K562 (cell line): ENCODE data around the gene KHSRP. TPM values are rescaled to one million over a fixed set of nuclear protein-coding genes. Genes with fewer than 3 reads are reported as not detected.

ENCODE experiments used
- ATAC-seq: fragments of 200-7000 bp; cut with Tn5 transposase; 3 replicates; pipeline ENCODE4 v1.9.1; 2020; ENCODE audit warnings: moderate library complexity
- BruUV-seq: library from RNA; stranded (reverse); fragments of 400-500 nt; replicated peaks from 2 replicates; lab custom pipeline; 2021; lab: Mats Ljungman, UMichigan
- CTCF ChIA-PET: fragments of 300-600 bp; formaldehyde crosslinking; extraction: SDS; loops from one replicate; lab custom pipeline; 2021; ENCODE audit warnings: low intra/inter-chr PET ratio; lab: Yijun Ruan, JAX
- POLR2A ChIA-PET: fragments of 300-600, 350-650 bp; sonication (Branson Sonifier 250); formaldehyde crosslinking; extraction: SDS; loops from one replicate; lab custom pipeline; 2021; ENCODE audit warnings: antibody characterized with exemption, inconsistent platforms; lab: Yijun Ruan, JAX
- DNase-seq, 4 experiments: peaks; one replicate each; pipeline versions ENCODE4 v3.0.0 to v3.0.0-alpha.2; 2011 to 2018; ENCODE audit warnings: low spot score in 3 of 4, mixed read lengths in 3 of 4; ENCODE audit errors: extremely low read depth in 1 of 4
- FAIRE-seq: peaks from 2 replicates; lab custom pipeline; 2011; peaks lifted over from hg19 to GRCh38; lab: Jason Lieb, UNC
- H2AFZ ChIP-seq: 2 replicates; pipeline ENCODE4 v1.6.0; 2011; ENCODE audit warnings: low read depth, low read length, control low read depth, inconsistent platforms
- H3K27ac ChIP-seq: fragments of 200-600 bp; 3 replicates; pipeline ENCODE4 v1.8.0; 2011; ENCODE audit warnings: low read depth, mild to moderate bottlenecking, control low read depth, inconsistent platforms, low read length, moderate library complexity, mixed read lengths; ENCODE audit errors: extremely low read depth
- H3K27me3 ChIP-seq, 2 experiments: fragments of 300-600 bp in 1 of 2; 2 replicates in 1 of 2; 3 replicates in 1 of 2; pipeline versions ENCODE4 v1.6.0 to v1.8.0; 2011; ENCODE audit warnings: inconsistent platforms in 2 of 2, low read length in 2 of 2, mild to moderate bottlenecking in 1 of 2, mixed read lengths in 1 of 2, moderate library complexity in 1 of 2; ENCODE audit not compliant: control insufficient read depth in 2 of 2, insufficient read depth in 2 of 2
- H3K36me3 ChIP-seq: fragments of 300-600 bp; 3 replicates; pipeline ENCODE4 v1.8.0; 2011; ENCODE audit warnings: mild to moderate bottlenecking, low read length, inconsistent platforms; ENCODE audit not compliant: control insufficient read depth, insufficient read depth
- H3K4me1 ChIP-seq, 2 experiments: fragments of 200-600 bp in 1 of 2; replicated peaks in 1 of 2; 2 replicates in 1 of 2; 3 replicates in 1 of 2; pipeline versions ENCODE4 v1.5.1 to v1.8.0; 2011; ENCODE audit warnings: inconsistent platforms in 2 of 2, low read length in 2 of 2, mild to moderate bottlenecking in 1 of 2, mixed read lengths in 1 of 2, moderate library complexity in 1 of 2; ENCODE audit not compliant: control insufficient read depth in 2 of 2, insufficient read depth in 2 of 2
- H3K4me2 ChIP-seq: 2 replicates; pipeline ENCODE4 v1.6.1; 2011; ENCODE audit warnings: low read length, control low read depth, inconsistent platforms, mixed read lengths; ENCODE audit not compliant: insufficient read depth
- H3K4me3 ChIP-seq: fragments of 200-600 bp; sonication (generic), shearing (Covaris generic); 2 replicates; pipeline ENCODE4 v1.5.1; 2016; ENCODE audit warnings: control low read depth, inconsistent platforms
- H3K79me2 ChIP-seq: fragments of 200-600 bp; 3 replicates; pipeline ENCODE4 v1.8.0; 2011; ENCODE audit warnings: low read length, inconsistent platforms; ENCODE audit not compliant: control insufficient read depth, insufficient read depth
- H3K9ac ChIP-seq, 2 experiments: 2 replicates each; pipeline versions ENCODE4 v1.6.0 to v1.6.1; 2011; ENCODE audit warnings: low read depth in 2 of 2, low read length in 2 of 2, control low read depth in 1 of 2, inconsistent platforms in 1 of 2, mild to moderate bottlenecking in 1 of 2, mixed read lengths in 1 of 2; ENCODE audit not compliant: insufficient read depth in 1 of 2
- H3K9me1 ChIP-seq: one replicate; pipeline ENCODE4 v1.6.0; 2011; ENCODE audit warnings: inconsistent platforms, mild to moderate bottlenecking, low read length, moderate library complexity; ENCODE audit not compliant: control insufficient read depth, insufficient read depth
- H3K9me3 ChIP-seq: replicated peaks from 2 replicates; pipeline ENCODE4 v1.5.1; 2011; ENCODE audit warnings: low read depth, low read length, inconsistent platforms; ENCODE audit not compliant: control insufficient read depth, insufficient read depth
- H4K20me1 ChIP-seq: replicated peaks from 2 replicates; pipeline ENCODE4 v1.6.1; 2011; ENCODE audit warnings: low read length, inconsistent platforms, mixed read lengths; ENCODE audit not compliant: control insufficient read depth, insufficient read depth
- POLR2AphosphoS2 ChIP-seq: IDR thresholded peaks from 2 replicates; pipeline ENCODE4 v1.6.1; 2012; ENCODE audit warnings: low read length, improper control_type of control experiment
- POLR2G ChIP-seq: fragments of 200-400 bp; formaldehyde crosslinking; IDR thresholded peaks from 2 replicates; pipeline ENCODE4 v1.6.1; 2017; ENCODE audit warnings: low read depth, mild to moderate bottlenecking, antibody characterized with exemption, low read length, moderate library complexity
- RBFOX2 ChIP-seq: fragments of 200-400 bp; formaldehyde crosslinking; IDR thresholded peaks from 2 replicates; pipeline ENCODE4 v1.6.1; 2017; ENCODE audit warnings: low read depth, mild to moderate bottlenecking, low read length, moderate library complexity
- ZNF239 ChIP-seq: fragments of 250-450 bp; sonication (Bioruptor Pico); IDR thresholded peaks from 2 replicates; pipeline ENCODE4 v1.4.0; 2020; ENCODE audit warnings: mild to moderate bottlenecking
- WGBS: fragments of 100-300 bp; shearing (Covaris generic); methylation state at CpG from one replicate; pipeline ENCODE4 v1.1.6; 2016; ENCODE audit warnings: low coverage, mixed read lengths; ENCODE audit not compliant: insufficient coverage; ENCODE audit errors: missing lambda C conversion rate; 5-methylcytosine and 5-hydroxymethylcytosine counted together
- in situ Hi-C: fragments of 300-500 bp; cut with MboI; formaldehyde crosslinking; loops from 4 replicates; pipeline ENCODE4 v1.15.0; 2018; ENCODE audit warnings: inconsistent platforms, mixed read lengths
- intact Hi-C: fragments of 100-400 bp; cut with micrococcal nuclease; formaldehyde crosslinking; loops from 2 replicates; pipeline ENCODE4 v1.14.2; 2022
- polyA plus RNA-seq, 8 experiments: library from polyadenylated mRNA; depleted of rRNA in 4 of 8; stranded (reverse) in 5 of 8; unstranded in 3 of 8; fragments of >200 nt; fragmentation: Nextera tagmentation in 2 of 8; fragmentation: Illumina TruSeq in 1 of 8; extraction: Ambion mirVana in 2 of 8; extraction: Trizol in 1 of 8; gene quantifications; 2 replicates each; pipeline versions ENCODE4 v1.2.1 to v1.2.3, GENCODE V29; 2011 to 2014; ENCODE audit warnings: inconsistent platforms in 1 of 8, missing spikeins in 1 of 8
- total RNA-seq, 7 experiments: library from RNA; depleted of rRNA in 6 of 7; stranded (reverse); fragments of >200 nt in 6 of 7; fragmentation: Illumina TruSeq in 2 of 7; extraction: Trizol in 2 of 7; gene quantifications; 2 replicates each; pipeline versions ENCODE4 v1.2.1 to v1.2.3, GENCODE V29; 2011 to 2021; ENCODE audit warnings: low replicate concordance in 1 of 7
- TF ChIP-seq, protein P1 (sequence below), 2 experiments: IDR thresholded peaks; 2 replicates each; pipeline ENCODE4 v1.6.1; 2012; ENCODE audit warnings: improper control_type of control experiment in 2 of 2, low read depth in 2 of 2, low read length in 2 of 2, borderline replicate concordance in 1 of 2

Gene KHSRP
- total and polyA plus RNA-seq, 9 of the 15 experiments (the other 6 are each of a cell fraction or from before 2014, with no cell fraction given) = 4.2 to 564 (median 139) TPM

DNA sequence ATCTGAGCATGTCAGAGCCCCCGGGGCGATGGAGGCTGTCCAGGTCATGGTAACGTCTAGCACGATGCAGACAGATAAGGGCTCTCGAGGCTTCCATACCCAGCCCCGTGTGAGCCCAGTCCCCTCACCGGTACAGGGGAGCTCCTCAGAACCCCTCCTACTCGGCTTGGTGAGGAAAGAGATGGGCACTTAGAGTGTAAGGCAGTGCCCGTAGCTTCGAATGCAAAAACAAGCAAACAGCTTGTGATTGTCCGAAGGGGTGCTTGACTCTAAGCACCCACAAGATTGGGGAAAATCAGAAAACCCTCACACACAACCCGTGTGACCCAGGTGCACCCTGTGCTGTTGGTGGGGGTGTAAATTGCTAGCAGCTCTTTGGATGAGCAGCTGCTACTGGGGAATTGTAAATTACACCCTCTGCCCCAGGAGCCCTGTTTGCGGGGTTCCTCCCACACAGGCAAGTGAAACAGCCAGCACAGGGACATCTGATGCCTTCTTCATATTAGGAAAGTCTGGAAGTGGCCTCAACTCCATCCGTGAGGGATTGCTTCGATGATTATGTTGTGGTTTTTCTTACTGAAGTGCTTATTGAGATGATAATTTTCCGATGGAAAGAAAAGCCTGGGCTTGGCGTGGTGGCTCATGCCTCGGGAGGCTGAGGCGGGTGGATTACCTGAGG is 48.0 kb downstream of the KHSRP start:
- intact Hi-C loops = no loop called here
- ATAC-seq = no peak
- peak in 1 of 4 experiments; percentile 8 for DNase-seq
- TF ChIP-seq ZNF239 (CRISPR knock-in tag) (no peak), POLR2AphosphoS2 (peak; percentile 24; the same call in 1 of the 2 replicates)
- TF ChIP-seq, all 486 proteins: peak for 1
- Histone ChIP-seq H3K9me1 (no peaks in the 10 kb centered on the region), H3K4me2 (no peak overlapping the region), H3K9me3 (no peaks in the 10 kb centered on the region), H3K79me2 (peaks cover 7% of the 10 kb centered on the region; the same call in 2 of the 3 replicates), H3K4me1 (peaks cover 8 to 54% of the 10 kb centered on the region in 2 experiments), H3K4me3 (no peak overlapping the region), H2AFZ (no peak overlapping the region), H3K27me3 (no peaks in the 10 kb centered on the region), H4K20me1 (no peaks in the 10 kb centered on the region), H3K9ac (peak overlapping the region in 1 of 2 experiments; percentile 14; a peak in 2 of 4 replicates), H3K36me3 (peaks cover 52% of the 10 kb centered on the region; the same call in 2 of the 3 replicates), H3K27ac (no peak overlapping the region)
- ChIA-PET CTCF (no interaction called here), POLR2A (interaction anchor here (0.6 to 2.5 kb wide), 6 partner anchors 10 to 361 kb away, joined by 3 to 8 read pairs (median 4); partner anchors contain the start of gene GPR108)
- FAIRE-seq = no peak
- WGBS = 55% methylated on average over 19 of the region's 19 CpGs
- in situ Hi-C loops = no loop called here
- BruUV-seq = no TSS peak

DNA sequence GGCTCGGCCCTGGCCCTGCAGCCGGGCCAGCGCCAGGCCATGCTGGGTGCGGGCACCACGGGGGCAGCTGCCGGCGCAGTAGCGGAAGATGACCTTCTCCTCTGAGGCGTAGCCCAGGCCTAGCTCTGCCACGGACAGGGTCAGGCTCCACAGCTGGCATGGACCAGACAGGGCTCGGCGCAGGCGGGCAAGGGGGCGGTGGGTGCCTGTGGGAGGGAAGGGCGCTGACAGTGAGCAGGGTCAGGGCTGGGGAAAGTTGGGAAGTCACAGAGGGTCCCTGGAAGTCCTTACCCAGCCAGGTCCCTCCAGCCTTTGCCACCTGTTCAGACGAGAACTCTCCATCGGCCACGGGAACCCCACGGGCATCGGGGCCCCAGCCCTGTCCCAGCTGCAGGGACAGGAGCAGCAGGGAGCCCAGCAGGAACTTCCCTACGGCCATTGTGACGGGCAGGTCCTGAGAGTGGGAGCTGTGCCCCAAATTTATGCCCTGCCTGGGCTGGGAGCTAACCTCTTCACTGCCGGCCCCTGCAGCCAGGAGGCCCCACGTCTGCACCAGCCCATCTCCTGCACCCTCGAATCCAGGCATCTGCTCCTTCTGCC is 49.1 kb downstream of the KHSRP start, which contains the start of gene PSPN:
Gene PSPN, minus strand, starts transcription at position 523 of the 600 bp plus-strand sequence. Its CDS starts 84 bp downstream, at position 439.
- H3K27ac ChIP-seq = no peak within 1 kb of the TSS
- WGBS = 95% methylated on average over 20 of the region's 25 CpGs
- peak within 1 kb of the TSS in 1 of 2 experiments; percentile 86; a peak in 2 of 4 replicates for H3K9ac ChIP-seq
- intact Hi-C loops = no loop called here
- peaks cover 7% of the 10 kb centered on the region; the same call in 2 of the 3 replicates for H3K79me2 ChIP-seq
- ATAC-seq (no peak), FAIRE-seq (no peak), DNase-seq (peak in 1 of 4 experiments; percentile 10)
- ChIA-PET POLR2A (interaction anchor here (1.4 to 2.5 kb wide), 2 partner anchors 13 to 16 kb away, joined by 4 to 8 read pairs; no protein-coding TSS in a partner anchor), CTCF (no interaction called here)
- H3K9me3 ChIP-seq = no peaks in the 10 kb centered on the region
- H3K27me3 ChIP-seq = no peaks in the 10 kb centered on the region
- no peaks in the 10 kb centered on the region for H4K20me1 ChIP-seq
- peaks cover 8 to 54% of the 10 kb centered on the region in 2 experiments for H3K4me1 ChIP-seq
- H3K4me2 ChIP-seq = no peak within 1 kb of the TSS
- in situ Hi-C loops = no loop called here
- peaks cover 40% of the 10 kb centered on the region; the same call in 2 of the 3 replicates for H3K36me3 ChIP-seq
- no TSS peak for BruUV-seq
- H2AFZ ChIP-seq = no peak within 1 kb of the TSS
- H3K9me1 ChIP-seq = no peaks in the 10 kb centered on the region
- no peak within 1 kb of the TSS for H3K4me3 ChIP-seq
- TF ChIP-seq RBFOX2 = peak; percentile 12
- peak; percentile 14; the same call in 1 of the 2 replicates for TF ChIP-seq POLR2G
- TF ChIP-seq, protein P1, sequence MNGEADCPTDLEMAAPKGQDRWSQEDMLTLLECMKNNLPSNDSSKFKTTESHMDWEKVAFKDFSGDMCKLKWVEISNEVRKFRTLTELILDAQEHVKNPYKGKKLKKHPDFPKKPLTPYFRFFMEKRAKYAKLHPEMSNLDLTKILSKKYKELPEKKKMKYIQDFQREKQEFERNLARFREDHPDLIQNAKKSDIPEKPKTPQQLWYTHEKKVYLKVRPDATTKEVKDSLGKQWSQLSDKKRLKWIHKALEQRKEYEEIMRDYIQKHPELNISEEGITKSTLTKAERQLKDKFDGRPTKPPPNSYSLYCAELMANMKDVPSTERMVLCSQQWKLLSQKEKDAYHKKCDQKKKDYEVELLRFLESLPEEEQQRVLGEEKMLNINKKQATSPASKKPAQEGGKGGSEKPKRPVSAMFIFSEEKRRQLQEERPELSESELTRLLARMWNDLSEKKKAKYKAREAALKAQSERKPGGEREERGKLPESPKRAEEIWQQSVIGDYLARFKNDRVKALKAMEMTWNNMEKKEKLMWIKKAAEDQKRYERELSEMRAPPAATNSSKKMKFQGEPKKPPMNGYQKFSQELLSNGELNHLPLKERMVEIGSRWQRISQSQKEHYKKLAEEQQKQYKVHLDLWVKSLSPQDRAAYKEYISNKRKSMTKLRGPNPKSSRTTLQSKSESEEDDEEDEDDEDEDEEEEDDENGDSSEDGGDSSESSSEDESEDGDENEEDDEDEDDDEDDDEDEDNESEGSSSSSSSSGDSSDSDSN (IDR thresholded peaks at IDR 0.05; ENCODE audit: borderline replicate concordance in 1 of 2, low read depth in 2 of 2, low read length in 2 of 2) = no peak
